ENCODE measurements around the gene RBBP6.
"Not testable (repeated sequence)": the region's sequence is repeated elsewhere in the genome, so short reads cannot be mapped to it uniquely, and the experiment has no call there.

Gene RBBP6

DNA sequence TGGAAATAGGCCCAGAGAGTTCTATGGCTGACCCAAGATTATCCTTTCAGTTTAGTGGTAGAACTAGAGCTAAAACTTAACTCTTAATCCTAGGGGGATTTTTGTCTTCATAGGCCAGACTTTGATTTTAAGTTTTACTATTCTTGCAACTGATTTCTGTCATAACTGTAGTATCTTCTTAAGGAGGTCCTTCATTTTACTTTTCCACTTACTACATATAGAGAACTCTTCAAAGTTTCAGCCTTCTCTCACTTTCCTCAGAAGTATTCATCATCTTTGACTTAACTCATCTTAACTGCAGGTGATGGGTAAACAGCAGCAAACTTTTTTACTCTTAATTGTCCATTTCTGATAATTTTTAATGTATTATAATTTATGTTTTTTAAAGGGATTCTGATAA is 23.4 kb downstream of the RBBP6 start:
- DNase-seq (ENCODE audit: low spot score) = no peak

GRCh38 chr16:24568392-24568791 is 29.0 kb downstream of the RBBP6 start:
- DNase-seq (ENCODE audit: low spot score) = no peak

- no peak for DNase-seq (ENCODE audit: low spot score)
Measured at GRCh38 chr16:24571096-24571495, 31.7 kb downstream of the RBBP6 start.

GRCh38 chr16:24572069-24572468 is 32.7 kb downstream of the RBBP6 start:
- no peak for DNase-seq (ENCODE audit: low spot score)

DNA sequence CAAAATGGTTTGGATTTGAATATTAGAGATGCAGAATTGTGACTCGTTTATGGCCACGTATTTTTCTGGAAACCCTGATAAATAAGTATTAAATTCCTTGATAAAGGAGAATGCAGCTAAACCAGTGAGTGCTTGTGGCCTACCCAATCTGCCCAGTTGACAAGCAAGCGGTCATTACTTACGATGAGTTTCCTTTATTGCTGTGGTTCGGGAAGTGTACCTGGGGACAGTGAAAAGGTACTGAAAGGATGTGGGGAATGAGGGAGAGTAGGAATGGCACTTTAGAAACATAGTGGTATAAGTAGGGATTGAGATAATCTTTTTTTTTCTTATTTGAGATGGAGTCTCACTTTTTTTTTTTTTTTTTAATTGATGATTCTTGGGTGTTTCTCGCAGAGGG is 33.8 kb downstream of the RBBP6 start:
- no peak for DNase-seq (ENCODE audit: low spot score)

- DNase-seq (ENCODE audit: low spot score) = not testable (repeated sequence)
Measured at GRCh38 chr16:24574515-24575485, 35.4 kb downstream of the RBBP6 start.

- not testable (repeated sequence) for DNase-seq (ENCODE audit: low spot score)
Measured at GRCh38 chr16:24575791-24576190, 36.4 kb downstream of the RBBP6 start.

GRCh38 chr16:24577167-24577566 is 37.8 kb downstream of the RBBP6 start:
- no peak for DNase-seq (ENCODE audit: low spot score)

- DNase-seq (ENCODE audit: low spot score) = no peak
Measured at GRCh38 chr16:24580665-24581064, 41.3 kb downstream of the RBBP6 start.

DNA sequence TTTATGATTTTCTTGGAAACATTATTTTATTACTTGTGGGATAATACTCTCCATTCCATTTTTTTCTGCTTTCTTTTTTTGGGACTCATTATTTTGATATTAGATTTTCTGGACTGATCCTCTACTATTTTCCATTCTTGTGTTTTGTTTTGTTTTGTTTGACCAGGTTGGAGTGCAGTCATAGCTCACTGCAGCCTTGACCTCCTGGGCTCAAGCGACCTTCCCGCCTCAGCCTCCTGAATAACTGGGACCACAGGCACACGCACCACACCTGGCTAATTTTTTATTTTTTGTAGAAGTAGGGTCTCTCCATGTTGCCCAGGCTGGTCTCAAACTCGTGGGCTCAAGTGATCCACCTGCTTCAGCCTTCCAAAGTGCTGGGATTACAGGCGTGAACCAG is 44.1 kb downstream of the RBBP6 start:
- no peak for DNase-seq (ENCODE audit: low spot score)

- DNase-seq (ENCODE audit: low spot score) = no peak
Measured at GRCh38 chr16:24589997-24590396, 50.6 kb downstream of the RBBP6 start.

DNA sequence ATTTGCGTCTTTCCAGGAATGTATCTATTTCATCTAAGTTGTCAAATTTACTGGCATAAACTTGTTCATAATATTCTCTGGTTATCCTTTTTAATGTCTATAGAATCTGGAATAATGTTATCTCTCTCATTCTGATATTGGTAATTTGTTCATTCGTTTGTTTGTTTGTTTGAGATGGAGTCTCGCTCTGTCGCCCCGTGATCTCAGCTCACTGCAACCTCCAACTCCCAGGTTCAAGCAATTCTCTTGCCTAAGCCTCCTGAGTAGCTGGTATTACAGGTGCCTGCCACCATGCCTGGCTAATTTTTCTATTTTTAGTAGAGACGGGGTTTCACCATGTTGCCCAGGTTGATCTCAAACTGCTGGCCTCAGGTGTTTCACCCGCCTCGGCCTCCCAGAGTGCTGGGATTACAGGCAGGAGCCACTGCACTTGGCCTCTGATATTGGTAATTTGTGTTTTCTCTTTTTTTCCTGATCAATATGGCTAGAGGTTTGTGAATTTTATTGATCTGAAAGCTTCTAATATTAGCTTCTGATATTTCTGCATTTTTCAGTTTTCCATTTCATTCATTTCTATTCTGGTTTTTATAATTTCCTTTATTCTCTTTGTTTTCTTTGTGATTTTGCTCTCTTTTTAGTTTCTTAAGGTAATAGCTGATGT is 59.5 kb downstream of the RBBP6 start:
- no peak for DNase-seq (ENCODE audit: low spot score)

DNA sequence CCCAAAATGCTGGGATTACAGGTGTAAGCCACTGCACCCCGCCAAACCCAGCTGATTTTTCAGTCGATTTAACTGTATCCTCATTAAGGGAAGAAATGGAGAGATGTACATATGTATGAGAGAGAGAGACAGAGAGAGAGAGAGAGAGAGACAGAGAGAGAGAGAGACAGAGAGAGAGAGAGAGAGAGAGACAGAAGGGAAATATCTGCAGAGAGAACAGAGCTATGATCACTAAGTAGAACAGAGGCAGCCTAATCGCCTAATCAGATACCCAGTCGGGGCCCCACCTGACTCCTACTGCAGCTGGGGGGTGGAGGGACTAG is 70.0 kb downstream of the RBBP6 start:
- DNase-seq (ENCODE audit: low spot score) = no peak

- no peak for DNase-seq (ENCODE audit: low spot score)
Measured at GRCh38 chr16:24609740-24610415, 70.5 kb downstream of the RBBP6 start.

DNA sequence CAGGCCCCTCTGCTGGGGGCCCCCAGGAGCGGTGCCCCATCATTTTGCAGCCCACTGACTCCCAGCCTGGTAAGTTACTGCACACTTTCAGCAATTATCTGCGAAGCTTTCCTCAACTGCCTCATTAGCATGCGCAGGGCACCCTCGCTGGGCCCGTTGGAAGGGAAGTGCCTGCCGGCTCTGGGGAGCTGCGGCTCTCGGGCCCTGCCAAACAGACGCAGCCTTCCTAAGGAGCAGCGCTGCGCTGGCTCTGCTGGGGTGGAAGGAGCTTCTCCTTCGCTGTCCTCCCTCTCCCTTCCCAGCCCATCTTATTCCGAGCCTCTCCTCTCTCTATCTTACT is 71.0 kb downstream of the RBBP6 start:
- DNase-seq (ENCODE audit: low spot score) = no peak

GRCh38 chr16:24611310-24611709 is 71.9 kb downstream of the RBBP6 start:
- DNase-seq (ENCODE audit: low spot score) = no peak

DNA sequence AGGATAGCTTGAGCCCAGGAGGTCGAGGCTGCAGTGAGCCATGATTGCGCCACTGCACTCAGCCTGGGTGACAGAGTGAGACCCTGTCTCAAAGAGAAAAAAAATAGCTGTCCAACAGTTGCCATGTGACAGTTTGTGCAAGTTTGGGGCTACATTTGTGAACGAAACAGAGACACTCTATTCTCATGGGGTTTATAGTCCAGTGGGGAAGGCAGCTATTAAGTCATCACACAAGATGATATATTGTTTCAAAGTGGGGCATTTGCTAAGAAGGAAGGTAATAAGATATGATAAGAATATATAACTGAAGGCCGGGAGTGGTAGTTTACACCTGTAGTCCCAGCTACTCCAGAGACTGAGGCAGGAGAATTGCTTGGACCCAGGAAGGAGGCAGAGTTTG is 73.3 kb downstream of the RBBP6 start:
- DNase-seq (ENCODE audit: low spot score) = no peak

DNA sequence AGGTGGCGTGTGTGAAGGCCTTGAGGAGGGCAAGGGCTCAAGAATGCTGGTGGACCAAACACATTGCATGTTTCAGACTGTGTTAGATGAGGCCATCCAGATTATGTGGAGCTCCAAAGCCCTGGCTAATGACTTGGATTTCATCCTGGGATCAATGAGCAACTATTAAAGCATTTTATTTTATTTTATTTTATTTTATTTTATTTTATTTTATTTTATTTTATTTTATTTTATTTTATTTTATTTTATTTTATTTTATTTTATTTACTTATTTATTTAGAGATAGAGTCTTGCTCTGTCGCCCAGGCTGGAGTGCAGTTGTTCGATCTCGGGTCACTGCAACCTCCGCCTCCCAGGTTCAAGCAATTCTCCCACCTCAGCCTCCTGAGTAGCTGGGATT is 73.9 kb downstream of the RBBP6 start:
- DNase-seq (ENCODE audit: low spot score) = not testable (repeated sequence)

- DNase-seq (ENCODE audit: low spot score) = no peak
Measured at GRCh38 chr16:24617502-24617901, 78.1 kb downstream of the RBBP6 start.
